Measurements from ENCODE around the gene TSR1.

GRCh38 chr17:2373179-2373578, 36.9 kb upstream of the TSR1 start:
- no peak for TF ChIP-seq REST (IDR thresholded peaks at IDR 0.05; ENCODE audit: insufficient replicate concordance, low read depth)
- no peak for TF ChIP-seq CTCF (IDR thresholded peaks at IDR 0.05; ENCODE audit: insufficient read depth, low read length)

All from HL-60 (cell line).